Neural progenitor cell (in vitro differentiated cells): ENCODE measurements around the gene PARP3.

Experiments
- EZH2 ChIP-seq: fragments of 200-600 bp; sonication (generic); IDR thresholded peaks from 2 replicates; pipeline ENCODE4 v1.6.1; 2017; ENCODE audit warnings: antibody characterized with exemption, mild to moderate bottlenecking, moderate library complexity
- EZH2phosphoT487 ChIP-seq: fragments of 200-600 bp; sonication (generic); IDR thresholded peaks from 2 replicates; pipeline ENCODE4 v1.6.1; 2017; ENCODE audit warnings: antibody characterized with exemption
- TF ChIP-seq, protein P1 (sequence below): fragments of 200-600 bp; sonication (generic); IDR thresholded peaks from 2 replicates; pipeline ENCODE4 v1.5.1; 2017; ENCODE audit warnings: antibody characterized with exemption, mild to moderate bottlenecking

DNA sequence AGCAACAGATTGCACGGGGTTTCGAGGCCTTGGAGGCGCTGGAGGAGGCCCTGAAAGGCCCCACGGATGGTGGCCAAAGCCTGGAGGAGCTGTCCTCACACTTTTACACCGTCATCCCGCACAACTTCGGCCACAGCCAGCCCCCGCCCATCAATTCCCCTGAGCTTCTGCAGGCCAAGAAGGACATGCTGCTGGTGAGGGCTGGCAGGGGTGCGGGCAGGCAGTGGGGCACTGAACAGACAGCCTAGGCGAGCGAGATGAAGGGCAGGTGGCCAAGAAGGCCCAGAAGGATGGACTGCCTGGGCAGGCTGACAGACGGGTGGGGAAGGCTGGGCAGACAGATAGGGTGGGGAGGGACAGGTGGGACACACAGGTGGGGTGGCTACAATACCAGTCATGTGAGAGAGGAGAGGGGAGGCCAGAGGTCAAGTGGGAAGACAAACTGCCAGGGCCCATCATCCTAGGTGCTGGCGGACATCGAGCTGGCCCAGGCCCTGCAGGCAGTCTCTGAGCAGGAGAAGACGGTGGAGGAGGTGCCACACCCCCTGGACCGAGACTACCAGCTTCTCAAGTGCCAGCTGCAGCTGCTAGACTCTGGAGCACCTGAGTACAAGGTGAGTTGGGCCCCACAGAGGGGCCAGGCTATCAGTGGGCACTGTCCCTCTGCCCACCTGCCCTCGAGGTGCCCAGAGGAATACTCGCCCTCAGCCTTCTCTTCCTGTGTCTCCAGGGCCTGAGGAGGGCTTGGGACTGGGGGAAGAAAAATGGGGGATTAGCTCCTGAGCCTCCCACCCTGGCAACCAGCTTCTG is 3.1 kb downstream of the PARP3 start:
- TF ChIP-seq, protein P1, sequence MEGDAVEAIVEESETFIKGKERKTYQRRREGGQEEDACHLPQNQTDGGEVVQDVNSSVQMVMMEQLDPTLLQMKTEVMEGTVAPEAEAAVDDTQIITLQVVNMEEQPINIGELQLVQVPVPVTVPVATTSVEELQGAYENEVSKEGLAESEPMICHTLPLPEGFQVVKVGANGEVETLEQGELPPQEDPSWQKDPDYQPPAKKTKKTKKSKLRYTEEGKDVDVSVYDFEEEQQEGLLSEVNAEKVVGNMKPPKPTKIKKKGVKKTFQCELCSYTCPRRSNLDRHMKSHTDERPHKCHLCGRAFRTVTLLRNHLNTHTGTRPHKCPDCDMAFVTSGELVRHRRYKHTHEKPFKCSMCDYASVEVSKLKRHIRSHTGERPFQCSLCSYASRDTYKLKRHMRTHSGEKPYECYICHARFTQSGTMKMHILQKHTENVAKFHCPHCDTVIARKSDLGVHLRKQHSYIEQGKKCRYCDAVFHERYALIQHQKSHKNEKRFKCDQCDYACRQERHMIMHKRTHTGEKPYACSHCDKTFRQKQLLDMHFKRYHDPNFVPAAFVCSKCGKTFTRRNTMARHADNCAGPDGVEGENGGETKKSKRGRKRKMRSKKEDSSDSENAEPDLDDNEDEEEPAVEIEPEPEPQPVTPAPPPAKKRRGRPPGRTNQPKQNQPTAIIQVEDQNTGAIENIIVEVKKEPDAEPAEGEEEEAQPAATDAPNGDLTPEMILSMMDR, result no peak
- no peak for TF ChIP-seq EZH2phosphoT487
- TF ChIP-seq EZH2, result no peak
